COLO829 (cell line): Measurements from ENCODE around the gene ACTR3C.
"Not testable (repeated sequence)": the region's sequence is repeated elsewhere in the genome, so short reads cannot be mapped to it uniquely, and the experiment has no call there.

Experiments
- DNase-seq: peaks from one replicate; pipeline ENCODE4 v3.0.0; 2012; ENCODE audit warnings: low spot score

ACTR3C gene

DNA sequence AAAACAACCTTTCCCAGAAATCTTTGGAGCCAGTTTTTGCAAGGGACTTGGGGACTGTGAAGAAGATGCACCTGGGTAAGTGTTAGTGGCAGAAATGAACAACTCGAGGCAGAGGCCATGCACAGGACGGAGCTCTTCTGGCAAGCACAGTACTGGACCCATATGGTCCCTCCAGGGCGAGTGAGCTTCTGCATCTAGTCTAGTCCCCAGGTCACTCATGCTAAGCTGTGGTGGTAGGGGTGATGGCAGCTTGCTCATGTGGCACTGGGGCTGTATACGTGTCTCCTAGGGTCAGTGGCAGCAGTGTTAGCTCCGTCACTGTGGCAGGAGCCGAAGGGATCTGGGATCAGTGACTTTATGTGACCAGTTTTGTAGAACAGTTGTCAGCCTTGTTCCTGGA, 9.5 kb downstream of the ACTR3C start:
- no peak for DNase-seq

GRCh38 chr7:150313367-150313809, 10.0 kb downstream of the ACTR3C start:
- DNase-seq: no peak

DNA sequence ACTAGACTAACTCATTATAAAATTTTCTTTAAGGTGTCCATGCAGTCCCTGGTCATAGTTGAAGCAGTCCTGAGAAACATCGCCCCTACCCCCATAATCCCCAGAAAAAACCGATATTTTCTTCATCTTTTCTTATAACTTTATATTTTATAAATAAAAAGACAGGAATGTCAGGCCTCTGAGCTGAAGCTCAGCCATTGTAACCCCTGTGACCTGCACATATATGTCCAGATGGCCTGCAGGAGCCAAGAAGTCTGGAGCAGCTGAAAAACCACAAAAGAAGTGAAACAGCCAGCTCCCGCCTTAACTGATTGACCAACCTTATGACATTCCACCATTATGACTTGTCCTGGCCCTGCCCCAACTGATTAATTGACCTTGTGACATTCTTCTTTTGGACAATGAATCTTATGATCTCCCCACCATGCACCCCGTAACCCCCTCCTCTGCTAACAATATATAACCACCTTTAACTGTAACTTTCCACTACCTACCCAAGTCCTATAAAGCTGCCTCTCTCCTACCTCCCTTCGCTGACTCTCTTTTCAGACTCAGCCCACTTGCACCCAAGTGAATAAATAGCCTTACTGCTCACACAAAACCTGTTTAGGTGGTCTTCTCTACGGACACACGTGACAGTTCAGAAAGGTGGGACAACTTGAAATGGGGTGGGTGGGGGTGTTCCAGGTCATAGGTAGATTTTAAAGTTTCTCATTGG, 10.5 kb downstream of the ACTR3C start:
- not testable (repeated sequence) for DNase-seq

GRCh38 chr7:150311711-150312110, 11.6 kb downstream of the ACTR3C start:
- peak; percentile 31 for DNase-seq

- DNase-seq: no peak
Measured at GRCh38 chr7:150311146-150311545, 12.2 kb downstream of the ACTR3C start.

DNA sequence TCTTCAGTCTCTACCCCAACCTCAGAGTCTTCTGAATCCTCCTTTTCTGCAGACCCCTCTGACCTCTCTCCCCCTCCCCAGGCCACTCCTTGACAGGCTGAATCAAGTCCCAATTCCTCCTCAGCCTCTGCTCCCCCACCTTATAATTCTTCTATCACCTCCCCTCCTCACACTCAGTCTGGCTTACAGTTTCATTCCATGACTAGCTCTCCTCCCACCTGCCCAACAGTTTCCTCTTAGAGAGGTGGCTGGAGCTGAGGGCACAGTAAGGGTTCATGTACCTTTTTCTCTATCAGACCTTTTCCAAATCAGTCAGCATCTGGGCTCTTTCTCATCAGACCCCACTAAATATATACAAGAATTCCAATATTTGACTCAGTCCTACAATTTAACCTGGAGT, 14.8 kb downstream of the ACTR3C start:
- DNase-seq: no peak

- no peak for DNase-seq
Measured at GRCh38 chr7:150307904-150308303, 15.4 kb downstream of the ACTR3C start.

GRCh38 chr7:150307129-150307528, 16.2 kb downstream of the ACTR3C start:
- DNase-seq: no peak

- DNase-seq: not testable (repeated sequence)
Measured at GRCh38 chr7:150306377-150306776, 17.0 kb downstream of the ACTR3C start.

DNA sequence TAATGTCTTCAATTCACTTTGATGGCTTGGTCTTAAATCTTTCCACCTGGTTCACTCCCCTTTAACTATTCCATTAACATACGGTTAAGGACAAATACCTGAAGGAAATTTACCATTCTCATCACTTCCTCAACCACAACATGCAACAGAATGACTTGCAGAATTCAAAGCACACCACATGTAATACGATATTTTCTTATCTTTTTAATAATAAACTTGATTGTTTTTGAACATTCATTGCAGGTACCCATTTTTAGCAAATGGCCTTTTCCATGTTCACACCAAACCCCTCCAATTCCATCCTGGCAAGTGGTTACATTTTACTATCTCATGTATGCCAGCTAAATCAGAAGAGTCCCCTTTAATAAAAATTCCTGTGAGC, 17.5 kb downstream of the ACTR3C start:
- DNase-seq: not testable (repeated sequence)

GRCh38 chr7:150305259-150305902, 18.0 kb downstream of the ACTR3C start:
- not testable (repeated sequence) for DNase-seq

GRCh38 chr7:150304499-150305258, 18.7 kb downstream of the ACTR3C start:
- DNase-seq: not testable (repeated sequence)

DNA sequence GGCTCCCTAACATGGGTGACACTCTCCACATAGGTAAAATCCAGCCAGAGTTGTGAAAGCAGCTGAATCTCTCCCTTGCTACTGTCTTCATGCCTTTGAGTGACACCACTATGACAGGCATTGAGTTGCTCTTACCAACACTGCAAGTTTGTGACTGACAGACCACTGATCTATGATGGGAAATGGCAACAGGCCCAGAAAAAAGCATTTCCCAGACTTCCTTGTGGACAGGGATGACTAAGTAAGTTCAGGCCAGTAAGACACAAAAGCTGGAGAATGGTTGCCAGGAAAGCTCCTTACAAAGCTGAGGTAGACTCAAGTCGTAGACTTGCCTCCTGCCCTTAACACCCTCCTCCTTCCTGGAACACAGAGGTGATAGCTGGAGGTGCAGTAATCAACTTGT, 20.4 kb downstream of the ACTR3C start:
- DNase-seq: not testable (repeated sequence)

DNA sequence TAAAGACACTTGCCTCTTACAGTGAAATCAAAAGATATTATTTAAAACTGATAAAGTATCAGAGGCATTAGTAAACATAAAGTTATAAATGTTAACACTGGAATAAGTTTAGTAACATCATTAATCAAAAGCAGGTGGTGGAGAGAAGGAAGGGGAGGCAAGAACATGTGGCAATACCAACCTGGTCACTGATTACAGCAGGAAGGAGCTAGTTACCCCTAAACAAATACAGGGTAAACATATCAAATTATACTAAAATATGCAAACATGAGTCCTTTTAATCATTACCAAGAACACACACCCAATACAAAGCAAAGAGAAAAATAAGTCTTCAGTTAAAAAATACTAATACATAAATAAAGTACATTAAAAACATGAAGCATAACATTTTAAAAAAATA, 25.4 kb downstream of the ACTR3C start:
- not testable (repeated sequence) for DNase-seq

DNA sequence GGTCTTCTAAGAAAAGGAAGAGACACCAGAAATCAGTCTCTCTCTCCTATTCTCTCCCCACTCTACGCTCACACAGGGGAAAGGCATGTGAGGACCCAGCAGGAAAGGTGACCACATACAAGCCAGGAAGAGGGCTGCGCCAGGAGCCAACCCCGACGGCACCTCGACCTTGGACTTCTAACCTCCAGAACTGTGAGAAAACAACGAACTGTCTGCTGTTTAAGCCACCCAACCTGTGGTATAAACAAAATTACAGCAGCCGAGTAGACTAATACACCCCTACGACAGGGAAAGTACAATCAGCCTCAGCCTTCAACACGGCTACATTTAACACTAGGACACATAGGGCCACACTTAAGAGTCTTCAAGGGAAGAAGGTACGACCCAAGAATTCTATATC, 26.5 kb downstream of the ACTR3C start:
- not testable (repeated sequence) for DNase-seq

- DNase-seq: not testable (repeated sequence)
Measured at GRCh38 chr7:150295614-150296013, 27.7 kb downstream of the ACTR3C start.

- not testable (repeated sequence) for DNase-seq
Measured at GRCh38 chr7:150295027-150295426, 28.3 kb downstream of the ACTR3C start.

GRCh38 chr7:150290317-150290716, 33.0 kb downstream of the ACTR3C start:
- not testable (repeated sequence) for DNase-seq

DNA sequence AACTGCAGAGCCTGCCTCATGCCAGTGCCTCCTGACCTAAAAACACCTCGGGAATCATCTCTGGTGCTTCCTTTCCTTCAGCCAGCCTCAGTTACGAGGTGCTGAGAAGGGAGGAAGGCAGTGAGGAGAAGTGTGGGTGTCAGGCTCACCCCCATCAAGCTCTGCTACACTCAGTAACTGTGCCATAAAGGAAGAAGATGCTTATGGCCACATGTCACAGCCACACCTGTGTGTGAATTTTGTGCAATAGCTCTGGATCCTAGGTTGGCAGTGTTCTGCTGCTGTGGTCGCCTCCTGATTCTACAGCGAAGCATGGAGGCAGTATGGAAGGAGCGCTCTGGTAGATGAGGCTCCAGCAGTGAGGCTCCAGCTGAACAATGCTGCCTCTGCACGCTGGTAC, 34.5 kb downstream of the ACTR3C start:
- DNase-seq: not testable (repeated sequence)

GRCh38 chr7:150287815-150288214, 35.5 kb downstream of the ACTR3C start:
- not testable (repeated sequence) for DNase-seq

- DNase-seq: not testable (repeated sequence)
Measured at GRCh38 chr7:150285849-150286754, 37.2 kb downstream of the ACTR3C start.

GRCh38 chr7:150283608-150284007, 39.7 kb downstream of the ACTR3C start:
- not testable (repeated sequence) for DNase-seq
